ENCODE measurements around the gene P2RY6. TPM values are rescaled to one million over a fixed set of nuclear protein-coding genes. Genes with fewer than 3 reads are reported as not detected.

The P2RY6 gene
- total RNA-seq, 2 donors from 2014 or later = 0.31 to 0.37 TPM

DNA sequence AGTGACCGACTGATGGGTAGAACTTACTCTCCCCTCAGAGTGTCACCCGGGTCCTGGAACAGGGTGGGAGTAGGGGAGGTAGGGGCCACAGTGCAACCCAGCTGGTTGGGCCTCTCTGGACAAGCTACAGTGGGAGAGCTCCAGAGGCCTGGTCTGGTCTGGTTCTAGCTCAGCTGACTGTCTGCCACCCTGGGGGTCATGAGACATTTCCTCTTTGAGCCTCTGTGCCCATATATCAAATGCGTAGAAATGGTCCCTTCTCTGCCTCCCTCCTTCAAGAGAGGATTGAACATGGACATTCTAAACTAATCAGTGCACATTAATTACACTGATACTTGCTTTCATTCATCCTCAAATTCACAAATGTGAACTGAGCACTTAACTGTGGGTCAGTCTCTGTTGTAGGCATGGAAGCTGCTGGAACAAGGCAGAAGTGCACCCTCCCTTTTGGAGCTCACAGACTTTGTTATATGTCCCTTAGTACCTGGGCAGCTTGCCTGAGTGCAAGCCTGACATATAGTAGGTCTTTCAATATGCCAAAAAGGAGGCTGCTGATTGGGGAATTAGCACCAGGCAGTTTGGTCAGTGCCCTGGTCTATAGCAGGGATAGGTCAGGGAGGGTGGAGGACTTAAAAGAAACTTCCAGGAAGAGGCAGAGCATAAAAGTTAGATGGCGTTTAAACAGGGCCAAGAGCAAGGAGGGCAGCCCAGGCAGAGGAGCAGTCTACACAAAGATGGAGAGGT lies 61.7 kb downstream of the P2RY6 start:
- TF ChIP-seq, protein P1, sequence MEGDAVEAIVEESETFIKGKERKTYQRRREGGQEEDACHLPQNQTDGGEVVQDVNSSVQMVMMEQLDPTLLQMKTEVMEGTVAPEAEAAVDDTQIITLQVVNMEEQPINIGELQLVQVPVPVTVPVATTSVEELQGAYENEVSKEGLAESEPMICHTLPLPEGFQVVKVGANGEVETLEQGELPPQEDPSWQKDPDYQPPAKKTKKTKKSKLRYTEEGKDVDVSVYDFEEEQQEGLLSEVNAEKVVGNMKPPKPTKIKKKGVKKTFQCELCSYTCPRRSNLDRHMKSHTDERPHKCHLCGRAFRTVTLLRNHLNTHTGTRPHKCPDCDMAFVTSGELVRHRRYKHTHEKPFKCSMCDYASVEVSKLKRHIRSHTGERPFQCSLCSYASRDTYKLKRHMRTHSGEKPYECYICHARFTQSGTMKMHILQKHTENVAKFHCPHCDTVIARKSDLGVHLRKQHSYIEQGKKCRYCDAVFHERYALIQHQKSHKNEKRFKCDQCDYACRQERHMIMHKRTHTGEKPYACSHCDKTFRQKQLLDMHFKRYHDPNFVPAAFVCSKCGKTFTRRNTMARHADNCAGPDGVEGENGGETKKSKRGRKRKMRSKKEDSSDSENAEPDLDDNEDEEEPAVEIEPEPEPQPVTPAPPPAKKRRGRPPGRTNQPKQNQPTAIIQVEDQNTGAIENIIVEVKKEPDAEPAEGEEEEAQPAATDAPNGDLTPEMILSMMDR (conservative IDR thresholded peaks at IDR 0.05) = no peak
- Histone ChIP-seq H3K27ac (ENCODE audit: low read depth, low read length) (peak overlapping the region; percentile 91), H3K9me3 (ENCODE audit: control insufficient read depth, low read length) (no peaks in the 10 kb centered on the region), H3K9ac (ENCODE audit: extremely low read depth, low read length, poor library complexity, severe bottlenecking) (no peak overlapping the region), H3K4me3 (ENCODE audit: low read length) (no peak overlapping the region), H3K4me1 (ENCODE audit: control insufficient read depth, insufficient read depth, low read length) (peaks cover 11% of the 10 kb centered on the region), H3K27me3 (ENCODE audit: control insufficient read depth, insufficient read depth, low read length, poor library complexity, severe bottlenecking) (no peaks in the 10 kb centered on the region), H3K36me3 (ENCODE audit: control insufficient read depth, insufficient read depth, low read length) (peaks cover 9% of the 10 kb centered on the region)
- Mint-ChIP-seq H3K27ac (no peak overlapping the region), H3K27me3 (ENCODE audit: insufficient read depth) (peaks cover 8% of the 10 kb centered on the region), H3K4me3 (no peak overlapping the region), H3K9me3 (no peaks in the 10 kb centered on the region), H3K36me3 (ENCODE audit: low read depth) (peaks cover 1% of the 10 kb centered on the region), H3K4me1 (peaks cover 39% of the 10 kb centered on the region)
- WGBS, 2 experiments (ENCODE audit: insufficient coverage in 1 of 2, insufficient read length in 1 of 2) = 88 to 90% methylated on average over 2 to 4 of the region's 4 CpGs
- DNase-seq = no peak

DNA sequence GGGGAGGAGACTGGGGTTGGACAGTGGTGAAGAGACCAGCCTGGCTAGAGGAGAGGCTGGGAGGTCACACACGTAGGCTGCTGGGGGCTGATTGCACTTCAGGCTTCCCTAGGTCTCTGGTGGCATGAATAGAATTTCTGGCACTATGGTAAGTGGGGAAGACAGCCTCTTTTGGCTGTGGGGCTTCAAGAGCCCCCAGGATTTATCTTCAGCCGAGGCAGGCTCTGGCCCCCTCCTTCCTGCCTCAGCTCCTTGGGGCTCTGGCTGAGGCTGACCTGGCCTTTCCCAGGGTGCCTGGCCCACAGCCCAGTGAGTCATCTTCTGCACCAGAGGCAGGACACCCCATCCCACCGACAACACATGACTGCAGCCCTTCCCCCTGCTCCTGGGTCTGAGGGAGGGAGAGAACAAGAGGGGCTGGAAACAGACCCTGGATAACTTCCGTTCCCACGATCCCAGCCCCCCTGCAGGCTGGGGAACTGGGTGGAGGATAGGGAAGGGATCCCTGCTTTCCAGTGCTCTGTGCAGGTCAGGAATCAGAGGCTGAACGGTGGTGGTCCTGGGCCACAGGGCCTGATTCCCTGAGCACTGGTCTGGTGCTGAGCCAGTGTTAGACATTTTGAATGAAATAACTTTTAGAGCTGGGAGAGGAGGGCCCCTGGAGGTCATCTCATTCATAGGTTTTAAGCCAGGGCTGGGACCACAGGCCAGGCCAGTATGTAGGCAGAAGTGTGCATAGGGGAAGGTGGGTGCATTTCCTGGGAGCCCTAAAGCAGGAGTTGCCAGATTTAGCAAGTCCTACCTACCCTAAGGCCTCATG lies 62.5 kb downstream of the P2RY6 start:
- peaks cover 39% of the 10 kb centered on the region for H3K4me1 Mint-ChIP-seq
- peak; percentile 77 for DNase-seq
- Histone ChIP-seq H3K4me3 (ENCODE audit: low read length) (no peak overlapping the region), H3K9ac (ENCODE audit: extremely low read depth, low read length, poor library complexity, severe bottlenecking) (no peak overlapping the region), H3K27me3 (ENCODE audit: control insufficient read depth, insufficient read depth, low read length, poor library complexity, severe bottlenecking) (no peaks in the 10 kb centered on the region), H3K27ac (ENCODE audit: low read depth, low read length) (peak overlapping the region; percentile 91), H3K36me3 (ENCODE audit: control insufficient read depth, insufficient read depth, low read length) (peaks cover 9% of the 10 kb centered on the region), H3K4me1 (ENCODE audit: control insufficient read depth, insufficient read depth, low read length) (peaks cover 11% of the 10 kb centered on the region), H3K9me3 (ENCODE audit: control insufficient read depth, low read length) (no peaks in the 10 kb centered on the region)
- peaks cover 8% of the 10 kb centered on the region for H3K27me3 Mint-ChIP-seq (ENCODE audit: insufficient read depth)
- peaks cover 1% of the 10 kb centered on the region for H3K36me3 Mint-ChIP-seq (ENCODE audit: low read depth)
- H3K9me3 Mint-ChIP-seq = no peaks in the 10 kb centered on the region
- H3K27ac Mint-ChIP-seq = peak overlapping the region; percentile 61
- H3K4me3 Mint-ChIP-seq = no peak overlapping the region
- TF ChIP-seq, protein P1 (conservative IDR thresholded peaks at IDR 0.05) = no peak
- WGBS, 2 experiments (ENCODE audit: insufficient coverage in 1 of 2, insufficient read length in 1 of 2) = 55 to 60% methylated on average over 2 to 6 of the region's 6 CpGs

DNA sequence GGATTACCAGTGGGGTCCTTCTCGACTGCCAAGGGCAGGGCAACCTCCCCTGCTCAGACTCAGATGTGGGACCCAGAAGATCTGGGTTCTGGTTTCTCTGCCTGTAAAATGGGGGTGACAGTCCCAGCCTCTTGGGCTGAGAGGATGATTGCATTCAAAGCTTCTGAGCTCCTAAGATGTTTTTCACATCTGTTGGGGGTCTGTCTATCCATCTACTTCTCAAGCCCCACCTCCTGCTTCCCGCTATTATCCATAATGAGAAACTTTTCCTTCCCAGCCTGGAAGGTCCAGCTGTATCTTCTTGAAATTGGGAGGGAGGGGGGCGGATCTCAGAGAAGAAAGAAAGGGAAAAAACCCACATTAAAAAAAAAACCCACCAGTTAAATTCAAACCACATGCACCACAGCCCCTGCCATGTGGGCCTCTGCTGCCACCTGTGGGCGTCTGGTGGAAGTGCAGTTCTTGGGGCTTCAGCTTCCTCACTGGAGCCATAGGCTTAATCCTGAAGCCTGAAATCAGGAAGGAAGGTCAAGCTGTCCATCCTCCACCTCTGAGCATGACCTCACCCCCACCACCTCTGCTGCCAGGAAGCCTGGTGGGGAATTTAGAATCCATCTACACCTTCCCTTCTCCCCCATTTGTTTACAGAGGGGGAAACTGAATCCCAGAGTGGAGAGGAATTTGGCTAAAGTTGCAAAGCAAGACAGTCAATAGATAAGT lies 63.2 kb downstream of the P2RY6 start:
- H3K27ac Mint-ChIP-seq = no peak overlapping the region
- Histone ChIP-seq H3K9ac (ENCODE audit: extremely low read depth, low read length, poor library complexity, severe bottlenecking) (no peak overlapping the region), H3K27me3 (ENCODE audit: control insufficient read depth, insufficient read depth, low read length, poor library complexity, severe bottlenecking) (no peaks in the 10 kb centered on the region), H3K27ac (ENCODE audit: low read depth, low read length) (peak overlapping the region; percentile 91), H3K9me3 (ENCODE audit: control insufficient read depth, low read length) (no peaks in the 10 kb centered on the region), H3K4me3 (ENCODE audit: low read length) (no peak overlapping the region), H3K4me1 (ENCODE audit: control insufficient read depth, insufficient read depth, low read length) (peaks cover 11% of the 10 kb centered on the region), H3K36me3 (ENCODE audit: control insufficient read depth, insufficient read depth, low read length) (peaks cover 9% of the 10 kb centered on the region)
- peaks cover 10% of the 10 kb centered on the region for H3K27me3 Mint-ChIP-seq (ENCODE audit: insufficient read depth)
- DNase-seq = peak; percentile 97
- peaks cover 43% of the 10 kb centered on the region for H3K4me1 Mint-ChIP-seq
- TF ChIP-seq, protein P1 (conservative IDR thresholded peaks at IDR 0.05) = peak; percentile 95
- peaks cover 1% of the 10 kb centered on the region for H3K36me3 Mint-ChIP-seq (ENCODE audit: low read depth)
- H3K4me3 Mint-ChIP-seq = no peak overlapping the region
- no peaks in the 10 kb centered on the region for H3K9me3 Mint-ChIP-seq
- 24 to 36% methylated on average over 2 to 3 of the region's 4 CpGs for WGBS, 2 experiments (ENCODE audit: insufficient coverage in 1 of 2, insufficient read length in 1 of 2)
